ENCODE results near the gene TEK. TPM values are rescaled to one million over a fixed set of nuclear protein-coding genes. Genes with fewer than 3 reads are reported as not detected.

TEK gene
- total RNA-seq, 1 experiment from 2014 or later: 0.07 TPM

- BruUV-seq (replicated peaks): no TSS peak
- Histone ChIP-seq H3K27ac (ENCODE audit: low read length) (no peak overlapping the region), H3K9me3 (ENCODE audit: low read length) (no peaks in the 10 kb centered on the region), H3K4me2 (ENCODE audit: low read length) (no peak overlapping the region), H3K9me2 (replicated peaks; ENCODE audit: low read length) (no peaks in the 10 kb centered on the region), H3K4me3 (ENCODE audit: low read length) (no peak overlapping the region), H3K36me3 (ENCODE audit: low read depth, low read length) (no peaks in the 10 kb centered on the region), H3K27me3 (ENCODE audit: low read length) (no peaks in the 10 kb centered on the region), H4K20me1 (ENCODE audit: low read length) (no peaks in the 10 kb centered on the region), H3K4me1 (ENCODE audit: insufficient read depth, low read length) (no peaks in the 10 kb centered on the region), H2AFZ (ENCODE audit: low read length) (no peak overlapping the region), H3K79me2 (ENCODE audit: low read length) (no peaks in the 10 kb centered on the region), H3F3A (ENCODE audit: low read length, unreplicated experiment) (no peaks in the 10 kb centered on the region), H3K9ac (ENCODE audit: low read length) (no peak overlapping the region)
- ATAC-seq (no peak), DNase-seq (no peak)
- CTCF ChIA-PET: no interaction called here
- TF ChIP-seq EZH2 (IDR thresholded peaks at IDR 0.05; ENCODE audit: low read length, unreplicated experiment) (no peak), EZH2phosphoT487 (IDR thresholded peaks at IDR 0.05; ENCODE audit: borderline replicate concordance, low read length) (no peak), CTCF (conservative IDR thresholded peaks at IDR 0.05; ENCODE audit: low read depth, low read length) (no peak)
- POLR2A ChIA-PET (ENCODE audit: unreplicated experiment): interaction anchor here (0.6 kb wide), 1 partner anchor 145 kb away, joined by 3 read pairs; no protein-coding TSS in a partner anchor
- intact Hi-C loops (cut with micrococcal nuclease): no loop called here
Measured at GRCh38 chr9:27260789-27261516, 151.9 kb downstream of the TEK start.

GRCh38 chr9:27261517-27262211 lies 152.6 kb downstream of the TEK start:
- ChIA-PET POLR2A (ENCODE audit: unreplicated experiment) (no interaction called here), CTCF (no interaction called here)
- TF ChIP-seq CTCF (conservative IDR thresholded peaks at IDR 0.05; ENCODE audit: low read depth, low read length): no peak
- no peak for TF ChIP-seq EZH2phosphoT487 (IDR thresholded peaks at IDR 0.05; ENCODE audit: borderline replicate concordance, low read length)
- no peak for TF ChIP-seq EZH2 (IDR thresholded peaks at IDR 0.05; ENCODE audit: low read length, unreplicated experiment)
- Histone ChIP-seq H3K4me1 (ENCODE audit: insufficient read depth, low read length) (no peaks in the 10 kb centered on the region), H3F3A (ENCODE audit: low read length, unreplicated experiment) (no peaks in the 10 kb centered on the region), H3K9ac (ENCODE audit: low read length) (no peak overlapping the region), H3K4me2 (ENCODE audit: low read length) (no peak overlapping the region), H3K27ac (ENCODE audit: low read length) (no peak overlapping the region), H3K4me3 (ENCODE audit: low read length) (no peak overlapping the region), H3K9me2 (replicated peaks; ENCODE audit: low read length) (no peaks in the 10 kb centered on the region), H2AFZ (ENCODE audit: low read length) (no peak overlapping the region), H3K79me2 (ENCODE audit: low read length) (no peaks in the 10 kb centered on the region), H3K27me3 (ENCODE audit: low read length) (no peaks in the 10 kb centered on the region), H3K36me3 (ENCODE audit: low read depth, low read length) (no peaks in the 10 kb centered on the region), H4K20me1 (ENCODE audit: low read length) (no peaks in the 10 kb centered on the region), H3K9me3 (ENCODE audit: low read length) (no peaks in the 10 kb centered on the region)
- ATAC-seq (peak; percentile 40), DNase-seq (peak; percentile 46)
- intact Hi-C loops (cut with micrococcal nuclease): no loop called here
- no TSS peak for BruUV-seq (replicated peaks)

GRCh38 chr9:27272103-27272502 lies 163.1 kb downstream of the TEK start:
- Histone ChIP-seq H3K9ac (ENCODE audit: low read length) (no peak overlapping the region), H3K4me3 (ENCODE audit: low read length) (no peak overlapping the region), H3K27ac (ENCODE audit: low read length) (no peak overlapping the region), H3K9me2 (replicated peaks; ENCODE audit: low read length) (no peaks in the 10 kb centered on the region), H3F3A (ENCODE audit: low read length, unreplicated experiment) (no peaks in the 10 kb centered on the region), H2AFZ (ENCODE audit: low read length) (no peak overlapping the region), H3K27me3 (ENCODE audit: low read length) (no peaks in the 10 kb centered on the region), H3K36me3 (ENCODE audit: low read depth, low read length) (no peaks in the 10 kb centered on the region), H3K4me1 (ENCODE audit: insufficient read depth, low read length) (no peaks in the 10 kb centered on the region), H3K79me2 (ENCODE audit: low read length) (no peaks in the 10 kb centered on the region), H3K9me3 (ENCODE audit: low read length) (no peaks in the 10 kb centered on the region), H4K20me1 (ENCODE audit: low read length) (no peaks in the 10 kb centered on the region), H3K4me2 (ENCODE audit: low read length) (no peak overlapping the region)
- intact Hi-C loops (cut with micrococcal nuclease): no loop called here
- CTCF ChIA-PET: no interaction called here
- no peak for DNase-seq
- POLR2A ChIA-PET (ENCODE audit: unreplicated experiment): no interaction called here
- no peak for ATAC-seq
- BruUV-seq (replicated peaks): no TSS peak
- TF ChIP-seq EZH2 (IDR thresholded peaks at IDR 0.05; ENCODE audit: low read length, unreplicated experiment) (no peak), EZH2phosphoT487 (IDR thresholded peaks at IDR 0.05; ENCODE audit: borderline replicate concordance, low read length) (no peak), CTCF (conservative IDR thresholded peaks at IDR 0.05; ENCODE audit: low read depth, low read length) (no peak)

Data from PC-3 (cell line).